H9 (cell line): ENCODE results near the gene SECISBP2. TPM values are rescaled to one million over a fixed set of nuclear protein-coding genes. Genes with fewer than 3 reads are reported as not detected.

Source experiments
- DNase-seq: peaks from one replicate; pipeline ENCODE4 v3.0.0-alpha.2; 2017
- H2AFZ ChIP-seq: one replicate; pipeline ENCODE4 v1.6.1; 2013; ENCODE audit warnings: mild to moderate bottlenecking, low read length, control low read depth, moderate library complexity
- H2AK5ac ChIP-seq: 2 replicates; pipeline ENCODE4 v1.6.1; 2013; ENCODE audit warnings: low read length, control low read depth, mixed read lengths; ENCODE audit not compliant: insufficient read length
- H2BK120ac ChIP-seq: one replicate; pipeline ENCODE4 v1.6.1; 2013; ENCODE audit warnings: low read depth, mild to moderate bottlenecking, low read length, control low read depth, inconsistent platforms; ENCODE audit not compliant: poor library complexity, severe bottlenecking
- H2BK12ac ChIP-seq: 2 replicates; pipeline ENCODE4 v1.6.1; 2013; ENCODE audit warnings: low read length, control low read depth, mixed read lengths, low read depth; ENCODE audit not compliant: insufficient read length
- H2BK15ac ChIP-seq: 2 replicates; pipeline ENCODE4 v1.6.1; 2013; ENCODE audit warnings: low read depth, low read length, control low read depth
- H2BK20ac ChIP-seq: one replicate; pipeline ENCODE4 v1.6.1; 2013; ENCODE audit warnings: low read depth, mild to moderate bottlenecking, low read length, control low read depth, inconsistent platforms; ENCODE audit not compliant: poor library complexity, severe bottlenecking
- H2BK5ac ChIP-seq: 2 replicates; pipeline ENCODE4 v1.6.1; 2013; ENCODE audit warnings: low read length, control low read depth, mixed read lengths; ENCODE audit not compliant: insufficient read length
- H3K14ac ChIP-seq: 2 replicates; pipeline ENCODE4 v1.6.1; 2013; ENCODE audit warnings: low read length, control low read depth; ENCODE audit not compliant: insufficient read depth
- H3K18ac ChIP-seq: 2 replicates; pipeline ENCODE4 v1.6.1; 2013; ENCODE audit warnings: low read depth, mild to moderate bottlenecking, mixed read lengths, low read length, control low read depth; ENCODE audit not compliant: insufficient read length
- H3K23ac ChIP-seq: 2 replicates; pipeline ENCODE4 v1.6.1; 2013; ENCODE audit warnings: low read length, control low read depth, mixed read lengths, low read depth; ENCODE audit not compliant: insufficient read length
- H3K23me2 ChIP-seq: 2 replicates; pipeline ENCODE4 v1.6.1; 2013; ENCODE audit warnings: low read depth, mild to moderate bottlenecking, mixed read lengths, low read length, control low read depth; ENCODE audit not compliant: insufficient read length, poor library complexity, severe bottlenecking
- H3K27ac ChIP-seq: 2 replicates; pipeline ENCODE4 v1.5.1; 2013; ENCODE audit warnings: low read length, control low read depth, mixed read lengths, low read depth; ENCODE audit not compliant: insufficient read length
- H3K27me3 ChIP-seq: 2 replicates; pipeline ENCODE4 v1.6.1; 2013; ENCODE audit warnings: low read length, control low read depth, inconsistent platforms; ENCODE audit not compliant: insufficient read depth
- H3K4ac ChIP-seq: 2 replicates; pipeline ENCODE4 v1.6.1; 2013; ENCODE audit warnings: low read depth, mild to moderate bottlenecking, control low read depth, inconsistent platforms, low read length, moderate library complexity
- H3K4me1 ChIP-seq: 2 replicates; pipeline ENCODE4 v1.6.1; 2013; ENCODE audit warnings: low read length, control low read depth, inconsistent platforms; ENCODE audit not compliant: insufficient read depth
- H3K4me2 ChIP-seq: 2 replicates; pipeline ENCODE4 v1.6.1; 2013; ENCODE audit warnings: low read length, control low read depth, mixed read lengths; ENCODE audit not compliant: insufficient read length, insufficient read depth
- H3K56ac ChIP-seq: 2 replicates; pipeline ENCODE4 v1.6.1; 2013; ENCODE audit warnings: low read depth, mild to moderate bottlenecking, mixed read lengths, low read length, control low read depth; ENCODE audit not compliant: insufficient read length
- H3K79me1 ChIP-seq: 2 replicates; pipeline ENCODE4 v1.6.1; 2013; ENCODE audit warnings: low read depth, mild to moderate bottlenecking, moderate library complexity, low read length, control low read depth, inconsistent platforms; ENCODE audit not compliant: insufficient read depth, poor library complexity, severe bottlenecking
- H3K79me2 ChIP-seq: 2 replicates; pipeline ENCODE4 v1.6.1; 2013; ENCODE audit warnings: low read length, control low read depth, inconsistent platforms; ENCODE audit not compliant: insufficient read depth
- H3K9ac ChIP-seq: 2 replicates; pipeline ENCODE4 v1.6.1; 2013; ENCODE audit warnings: low read length, control low read depth, mixed read lengths; ENCODE audit not compliant: insufficient read length; ENCODE audit errors: extremely low read depth
- H3K9me3 ChIP-seq: one replicate; pipeline ENCODE4 v1.6.1; 2013; ENCODE audit warnings: low read depth, low read length, inconsistent platforms; ENCODE audit not compliant: control insufficient read depth
- H3T11ph ChIP-seq: one replicate; pipeline ENCODE4 v1.6.1; 2013; ENCODE audit warnings: mild to moderate bottlenecking, low read length, control low read depth, inconsistent platforms
- H4K20me1 ChIP-seq: one replicate; pipeline ENCODE4 v1.6.1; 2013; ENCODE audit not compliant: control insufficient read depth, insufficient read length, insufficient read depth
- H4K5ac ChIP-seq: 2 replicates; pipeline ENCODE4 v1.6.1; 2013; ENCODE audit warnings: low read depth, mild to moderate bottlenecking, mixed read lengths, low read length, control low read depth; ENCODE audit not compliant: insufficient read length
- H4K8ac ChIP-seq: replicated peaks from 2 replicates; pipeline ENCODE4 v1.6.1; 2013; ENCODE audit warnings: low read length, control low read depth, mixed read lengths, low read depth; ENCODE audit not compliant: insufficient read length
- H4K91ac ChIP-seq: 2 replicates; pipeline ENCODE4 v1.6.1; 2013; ENCODE audit warnings: low read depth, mild to moderate bottlenecking, moderate library complexity, mixed read lengths, low read length, control low read depth; ENCODE audit not compliant: insufficient read length
- H3K27ac Mint-ChIP-seq, 3 experiments: 2 replicates in 2 of 3; 3 replicates in 1 of 3; pipeline ENCODE4 v1.8.0; 2020 to 2021; ENCODE audit warnings: mixed read lengths in 3 of 3, mild to moderate bottlenecking in 1 of 3, moderate library complexity in 1 of 3
- H3K27me3 Mint-ChIP-seq: 2 replicates; pipeline ENCODE4 v1.8.0; 2021; ENCODE audit warnings: low read depth, mild to moderate bottlenecking, moderate library complexity, mixed read lengths
- H3K36me3 Mint-ChIP-seq, 3 experiments: 2 replicates in 2 of 3; 3 replicates in 1 of 3; pipeline ENCODE4 v1.8.0; 2020 to 2021; ENCODE audit warnings: low read depth in 3 of 3, mixed read lengths in 3 of 3; ENCODE audit not compliant: insufficient read depth in 1 of 3
- H3K4me1 Mint-ChIP-seq, 2 experiments: 2 replicates each; pipeline ENCODE4 v1.8.0; 2020; ENCODE audit warnings: mixed read lengths in 2 of 2
- H3K4me3 Mint-ChIP-seq, 2 experiments: 2 replicates in 1 of 2; 3 replicates in 1 of 2; pipeline ENCODE4 v1.8.0; 2020 to 2021; ENCODE audit warnings: mild to moderate bottlenecking in 2 of 2, mixed read lengths in 2 of 2, moderate library complexity in 1 of 2
- H3K9me3 Mint-ChIP-seq, 2 experiments: 2 replicates in 1 of 2; 3 replicates in 1 of 2; pipeline ENCODE4 v1.8.0; 2020; ENCODE audit warnings: mild to moderate bottlenecking in 2 of 2, mixed read lengths in 2 of 2, moderate library complexity in 1 of 2
- CTCF ChIP-seq: fragments of 200-600 bp; sonication (generic); conservative IDR thresholded peaks from 3 replicates; pipeline ENCODE4 v1.8.0; 2021; ENCODE audit warnings: antibody characterized with exemption, mild to moderate bottlenecking
- WGBS: extraction: QIAGEN DNeasy Blood & Tissue Kit; methylation state at CpG from one replicate; pipeline ENCODE4 v1.1.7; 2013; ENCODE audit warnings: missing lambda C conversion rate, low lambda C conversion rate, mixed read lengths; ENCODE audit not compliant: insufficient read length; ENCODE audit errors: extremely low coverage; 5-methylcytosine and 5-hydroxymethylcytosine counted together
- total RNA-seq: library from RNA; stranded (reverse); gene quantifications from 2 replicates; pipeline ENCODE4 v1.2.1, GENCODE V29; 2021

The SECISBP2 gene
- total RNA-seq, 1 experiment from 2014 or later, result 62.7 TPM

DNA sequence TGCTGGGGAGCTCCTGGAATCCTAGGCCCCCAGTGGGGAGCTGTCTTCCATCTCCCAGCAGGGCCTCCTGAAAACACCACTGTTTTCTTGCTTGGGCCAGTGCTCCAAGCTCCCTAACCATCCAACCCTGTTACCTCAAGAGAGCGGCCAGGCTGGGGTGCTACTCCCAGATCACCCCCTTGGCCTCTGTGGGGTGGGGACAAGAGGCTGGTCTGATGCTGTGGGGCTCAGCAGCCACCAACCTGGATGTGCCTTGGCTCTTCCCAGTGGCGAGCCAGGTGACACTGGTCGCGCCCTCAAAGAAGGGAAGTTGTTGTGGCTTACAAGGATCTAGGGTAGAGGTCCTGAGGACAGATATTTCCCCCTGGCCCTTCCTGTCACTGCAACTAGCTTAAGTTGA is 49.0 kb downstream of the SECISBP2 start:
- H4K20me1 ChIP-seq, result no peaks in the 10 kb centered on the region
- peaks cover 1% of the 10 kb centered on the region; the same call in 1 of the 2 replicates for H3K27me3 Mint-ChIP-seq
- no peak overlapping the region for H3K4me2 ChIP-seq
- H2AFZ ChIP-seq, result no peak overlapping the region
- DNase-seq, result no peak
- no peak overlapping the region for H3T11ph ChIP-seq
- H3K4me3 Mint-ChIP-seq, result no peak overlapping the region
- H3K27ac Mint-ChIP-seq, result 0 out of 7 replicates have a peak overlapping the region, but pooled peaks of 1 of the 3 experiments have one; percentile 18
- H2BK20ac ChIP-seq, result no peak overlapping the region
- peaks cover under 1 to 2% (median 1%) of the 10 kb centered on the region in 3 experiments; a peak in 4 of 7 replicates for H3K36me3 Mint-ChIP-seq
- no peak overlapping the region for H3K23ac ChIP-seq
- no peaks in the 10 kb centered on the region for H3K23me2 ChIP-seq
- H2BK120ac ChIP-seq, result no peak overlapping the region
- H3K18ac ChIP-seq, result no peak overlapping the region
- no peaks in the 10 kb centered on the region for H3K4me1 Mint-ChIP-seq
- no peak overlapping the region for H3K27ac ChIP-seq
- no peak overlapping the region for H2BK12ac ChIP-seq
- no CpG with 5 or more reads among the region's 4 CpGs for WGBS
- no peak overlapping the region for H3K56ac ChIP-seq
- H4K8ac ChIP-seq, result no peak overlapping the region
- H2AK5ac ChIP-seq, result no peak overlapping the region
- no peak overlapping the region for H3K9ac ChIP-seq
- H2BK5ac ChIP-seq, result no peak overlapping the region
- no peak overlapping the region for H4K5ac ChIP-seq
- no peaks in the 10 kb centered on the region for H3K79me1 ChIP-seq
- H2BK15ac ChIP-seq, result no peak overlapping the region
- H3K4ac ChIP-seq, result no peak overlapping the region
- no peaks in the 10 kb centered on the region for H3K79me2 ChIP-seq
- no peaks in the 10 kb centered on the region for H3K9me3 ChIP-seq
- H4K91ac ChIP-seq, result no peak overlapping the region
- no peaks in the 10 kb centered on the region for H3K27me3 ChIP-seq
- no peak overlapping the region; the same call in 1 of the 2 replicates for H3K14ac ChIP-seq
- TF ChIP-seq CTCF, result no peak
- H3K9me3 Mint-ChIP-seq, result no peaks in the 10 kb centered on the region
- H3K4me1 ChIP-seq, result no peaks in the 10 kb centered on the region
